ENCODE measurements around the gene RPL41.

The RPL41 gene

GRCh38 chr12:56078931-56079722 lies 37.3 kb upstream of the RPL41 start:
- Histone ChIP-seq H3K4me3 (IDR thresholded peaks at IDR 0.05; ENCODE audit: insufficient read depth, low read depth, low read length) (no peak overlapping the region), H3K9ac (peak overlapping the region; percentile 24; the same call in 1 of the 2 replicates), H3K79me2 (ENCODE audit: insufficient read depth, low read depth) (no peaks in the 10 kb centered on the region), H4K20me1 (ENCODE audit: insufficient read depth) (no peaks in the 10 kb centered on the region), H2AFZ (ENCODE audit: low read depth) (peak overlapping the region; percentile 92), H3K4me1 (ENCODE audit: low read depth, poor library complexity, severe bottlenecking) (peaks cover 13% of the 10 kb centered on the region), H3K27me3 (ENCODE audit: insufficient read depth, low read depth) (peaks cover 33% of the 10 kb centered on the region; the same call in 1 of the 2 replicates), H3K27ac (no peak overlapping the region), H3K4me2 (peak overlapping the region; percentile 88), H3K36me3 (ENCODE audit: insufficient read depth) (no peaks in the 10 kb centered on the region)
- TF ChIP-seq, protein P1, sequence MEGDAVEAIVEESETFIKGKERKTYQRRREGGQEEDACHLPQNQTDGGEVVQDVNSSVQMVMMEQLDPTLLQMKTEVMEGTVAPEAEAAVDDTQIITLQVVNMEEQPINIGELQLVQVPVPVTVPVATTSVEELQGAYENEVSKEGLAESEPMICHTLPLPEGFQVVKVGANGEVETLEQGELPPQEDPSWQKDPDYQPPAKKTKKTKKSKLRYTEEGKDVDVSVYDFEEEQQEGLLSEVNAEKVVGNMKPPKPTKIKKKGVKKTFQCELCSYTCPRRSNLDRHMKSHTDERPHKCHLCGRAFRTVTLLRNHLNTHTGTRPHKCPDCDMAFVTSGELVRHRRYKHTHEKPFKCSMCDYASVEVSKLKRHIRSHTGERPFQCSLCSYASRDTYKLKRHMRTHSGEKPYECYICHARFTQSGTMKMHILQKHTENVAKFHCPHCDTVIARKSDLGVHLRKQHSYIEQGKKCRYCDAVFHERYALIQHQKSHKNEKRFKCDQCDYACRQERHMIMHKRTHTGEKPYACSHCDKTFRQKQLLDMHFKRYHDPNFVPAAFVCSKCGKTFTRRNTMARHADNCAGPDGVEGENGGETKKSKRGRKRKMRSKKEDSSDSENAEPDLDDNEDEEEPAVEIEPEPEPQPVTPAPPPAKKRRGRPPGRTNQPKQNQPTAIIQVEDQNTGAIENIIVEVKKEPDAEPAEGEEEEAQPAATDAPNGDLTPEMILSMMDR (conservative IDR thresholded peaks at IDR 0.05; ENCODE audit: low read depth, low read length) = peak; percentile 91

GRCh38 chr12:56079723-56080555 lies 36.5 kb upstream of the RPL41 start, which contains the start of gene ERBB3:
ERBB3 (plus strand) TSS chr12:56080165; CDS start chr12:56080301, 136 bp downstream.
- peaks cover 13% of the 10 kb centered on the region for H3K4me1 ChIP-seq (ENCODE audit: low read depth, poor library complexity, severe bottlenecking)
- H3K79me2 ChIP-seq (ENCODE audit: insufficient read depth, low read depth) = no peaks in the 10 kb centered on the region
- H2AFZ ChIP-seq (ENCODE audit: low read depth) = peak within 1 kb of the TSS; percentile 92
- H3K27ac ChIP-seq = no peak within 1 kb of the TSS
- TF ChIP-seq, protein P1 (conservative IDR thresholded peaks at IDR 0.05; ENCODE audit: low read depth, low read length) = no peak
- no peaks in the 10 kb centered on the region for H4K20me1 ChIP-seq (ENCODE audit: insufficient read depth)
- H3K4me3 ChIP-seq (IDR thresholded peaks at IDR 0.05; ENCODE audit: insufficient read depth, low read depth, low read length) = no peak within 1 kb of the TSS
- H3K27me3 ChIP-seq (ENCODE audit: insufficient read depth, low read depth) = peaks cover 33% of the 10 kb centered on the region; the same call in 1 of the 2 replicates
- H3K4me2 ChIP-seq = peak within 1 kb of the TSS; percentile 88
- peak within 1 kb of the TSS; percentile 24; the same call in 1 of the 2 replicates for H3K9ac ChIP-seq
- H3K36me3 ChIP-seq (ENCODE audit: insufficient read depth) = no peaks in the 10 kb centered on the region

DNA sequence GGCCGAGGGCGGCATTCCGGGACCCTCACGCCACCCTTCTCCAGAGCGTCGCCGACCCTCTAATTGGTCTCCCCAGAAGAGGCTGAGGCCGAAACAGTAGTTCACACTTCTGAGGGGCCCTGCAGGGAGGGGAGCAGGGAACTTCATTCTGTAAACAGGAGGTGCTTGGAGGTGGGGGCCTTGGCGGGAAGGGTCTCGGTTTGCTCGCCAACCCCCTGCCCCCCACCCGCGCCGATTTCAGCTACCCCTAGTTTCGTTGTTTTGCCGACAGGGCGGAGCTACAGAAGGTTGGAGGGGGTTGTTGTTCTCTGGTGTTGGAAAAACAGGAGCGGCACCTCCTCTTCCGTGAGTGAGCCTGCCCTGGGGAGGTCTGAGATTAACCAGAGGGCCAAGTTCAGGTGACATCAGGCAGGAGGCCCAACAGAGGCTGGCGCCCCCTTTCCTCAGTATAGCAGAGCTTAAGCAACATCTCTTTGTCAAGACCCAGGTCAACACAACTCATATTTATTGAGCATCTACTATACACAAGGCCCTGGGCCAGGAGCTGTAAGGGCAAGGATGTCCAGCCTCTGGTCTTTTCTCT lies 35.8 kb upstream of the RPL41 start:
- Histone ChIP-seq H3K36me3 (ENCODE audit: insufficient read depth) (no peaks in the 10 kb centered on the region), H4K20me1 (ENCODE audit: insufficient read depth) (no peaks in the 10 kb centered on the region), H3K79me2 (ENCODE audit: insufficient read depth, low read depth) (no peaks in the 10 kb centered on the region), H2AFZ (ENCODE audit: low read depth) (peak overlapping the region; percentile 92), H3K9ac (no peak overlapping the region), H3K4me3 (IDR thresholded peaks at IDR 0.05; ENCODE audit: insufficient read depth, low read depth, low read length) (no peak overlapping the region), H3K4me2 (peak overlapping the region; percentile 88; the same call in 1 of the 2 replicates), H3K4me1 (ENCODE audit: low read depth, poor library complexity, severe bottlenecking) (peaks cover 13% of the 10 kb centered on the region), H3K27ac (no peak overlapping the region), H3K27me3 (ENCODE audit: insufficient read depth, low read depth) (peaks cover 33% of the 10 kb centered on the region; the same call in 1 of the 2 replicates)
- TF ChIP-seq, protein P1 (conservative IDR thresholded peaks at IDR 0.05; ENCODE audit: low read depth, low read length) = peak; percentile 33

Measured in KMS-11 (cell line).